ENCODE data around the gene CDKL1. TPM values are rescaled to one million over a fixed set of nuclear protein-coding genes. Genes with fewer than 3 reads are reported as not detected.

Gene CDKL1
- polyA plus RNA-seq, 2 of the 4 experiments (the other 2 are of a cell fraction) = 10.2 to 11.0 TPM

GRCh38 chr14:50339178-50339804 lies 57.4 kb downstream of the CDKL1 start (continued):
- TF ChIP-seq REST (IDR thresholded peaks at IDR 0.05) = no peak

- no peaks in the 10 kb centered on the region for H3K9me3 ChIP-seq
- FAIRE-seq (no peak), ATAC-seq (no peak), DNase-seq (ENCODE audit: low read depth in 1 of 2, low spot score in 1 of 2) (no peak)
- ChIA-PET POLR2A (no interaction called here), CTCF (interaction anchor here (1.5 kb wide), 2 partner anchors 13 to 17 kb away, joined by 3 to 4 read pairs; no protein-coding TSS in a partner anchor)
- 91% methylated on average over 2 of the region's 2 CpGs for WGBS (ENCODE audit: missing lambda C conversion rate)
- TF ChIP-seq PHF8 (IDR thresholded peaks at IDR 0.05; ENCODE audit: borderline replicate concordance, low read depth) (no peak), E2F6 (IDR thresholded peaks at IDR 0.05; ENCODE audit: borderline replicate concordance, low read depth) (no peak), RCOR1 (IDR thresholded peaks at IDR 0.05; ENCODE audit: low read depth, low read length) (no peak), NFE2L2 (conservative IDR thresholded peaks at IDR 0.05; ENCODE audit: low read length) (no peak), KDM5A (IDR thresholded peaks at IDR 0.05) (no peak), MAFK (IDR thresholded peaks at IDR 0.05; ENCODE audit: partially characterized antibody) (no peak), KDM1A (IDR thresholded peaks at IDR 0.05; ENCODE audit: low read depth) (no peak), ESRRA (IDR thresholded peaks at IDR 0.05; ENCODE audit: borderline replicate concordance, low read length) (no peak), CHD4 (IDR thresholded peaks at IDR 0.05; ENCODE audit: borderline replicate concordance) (no peak)
- no peak overlapping the region for H3K27ac ChIP-seq
- H3K4me1 ChIP-seq = peaks cover 7% of the 10 kb centered on the region; the same call in 2 of the 3 replicates
- H3K4me3 ChIP-seq = no peak overlapping the region
- H3K4me2 ChIP-seq = no peak overlapping the region
These were observed 58.1 kb downstream of the CDKL1 start for GRCh38 chr14:50338587-50338986.

GRCh38 chr14:50335989-50336824 lies 60.5 kb downstream of the CDKL1 start:
- DNase-seq (ENCODE audit: low read depth in 1 of 2, low spot score in 1 of 2) (no peak), FAIRE-seq (no peak), ATAC-seq (peak; percentile 38 to 41; a peak in 3 of 6 replicates)
- POLR2A ChIA-PET = no interaction called here
- H3K9me3 ChIP-seq = no peaks in the 10 kb centered on the region
- H3K4me3 ChIP-seq = no peak overlapping the region
- H3K4me2 ChIP-seq = no peak overlapping the region
- WGBS (ENCODE audit: missing lambda C conversion rate) = 94% methylated on average over 7 of the region's 7 CpGs
- no peak for TF ChIP-seq ZSCAN20 (CRISPR knock-in tag; IDR thresholded peaks at IDR 0.05)
- TF ChIP-seq CHD4 (IDR thresholded peaks at IDR 0.05; ENCODE audit: borderline replicate concordance) = no peak
- TF ChIP-seq JUN (IDR thresholded peaks at IDR 0.05) = no peak
- no peak for TF ChIP-seq MAX (IDR thresholded peaks at IDR 0.05)
- no peak for TF ChIP-seq MAFK (IDR thresholded peaks at IDR 0.05; ENCODE audit: partially characterized antibody)
- TF ChIP-seq SREBF2 (IDR thresholded peaks at IDR 0.05) = no peak
- no peak for TF ChIP-seq HOXA7 (CRISPR knock-in tag; IDR thresholded peaks at IDR 0.05)
- no peak for TF ChIP-seq ZC3H11A (IDR thresholded peaks at IDR 0.05)
- no peak for TF ChIP-seq BCL3 (IDR thresholded peaks at IDR 0.05)
- no peak for TF ChIP-seq CHD2 (IDR thresholded peaks at IDR 0.05; ENCODE audit: low read length, partially characterized antibody)
- no peak for TF ChIP-seq HOXB13 (CRISPR knock-in tag; IDR thresholded peaks at IDR 0.05; ENCODE audit: low read depth)
- TF ChIP-seq KDM5A (IDR thresholded peaks at IDR 0.05) = no peak
- no peak for TF ChIP-seq RFX5 (IDR thresholded peaks at IDR 0.05)
- no peak for TF ChIP-seq CBX8 (IDR thresholded peaks at IDR 0.05)
- no peaks in the 10 kb centered on the region for H3K4me1 ChIP-seq
- no peak overlapping the region for H3K27ac ChIP-seq
- CTCF ChIA-PET = interaction anchor here (0.5 to 1.8 kb wide), 4 partner anchors 15 to 549 kb away, joined by 3 to 6 read pairs (median 6); no protein-coding TSS in a partner anchor
